Activated CD8-positive, alpha-beta memory T cell treated with anti-CD3 and anti-CD28 coated beads for 48 hours (primary cell): ENCODE results near the gene CYBRD1.
"Not testable (repeated sequence)": the region's sequence is repeated elsewhere in the genome, so short reads cannot be mapped to it uniquely, and the experiment has no call there.

Source experiments
- DNase-seq, 3 experiments: peaks; one replicate each; pipeline ENCODE4 v3.0.0-alpha.2; 2020; ENCODE audit warnings: low read depth in 2 of 3, low spot score in 2 of 3

The CYBRD1 gene

DNA sequence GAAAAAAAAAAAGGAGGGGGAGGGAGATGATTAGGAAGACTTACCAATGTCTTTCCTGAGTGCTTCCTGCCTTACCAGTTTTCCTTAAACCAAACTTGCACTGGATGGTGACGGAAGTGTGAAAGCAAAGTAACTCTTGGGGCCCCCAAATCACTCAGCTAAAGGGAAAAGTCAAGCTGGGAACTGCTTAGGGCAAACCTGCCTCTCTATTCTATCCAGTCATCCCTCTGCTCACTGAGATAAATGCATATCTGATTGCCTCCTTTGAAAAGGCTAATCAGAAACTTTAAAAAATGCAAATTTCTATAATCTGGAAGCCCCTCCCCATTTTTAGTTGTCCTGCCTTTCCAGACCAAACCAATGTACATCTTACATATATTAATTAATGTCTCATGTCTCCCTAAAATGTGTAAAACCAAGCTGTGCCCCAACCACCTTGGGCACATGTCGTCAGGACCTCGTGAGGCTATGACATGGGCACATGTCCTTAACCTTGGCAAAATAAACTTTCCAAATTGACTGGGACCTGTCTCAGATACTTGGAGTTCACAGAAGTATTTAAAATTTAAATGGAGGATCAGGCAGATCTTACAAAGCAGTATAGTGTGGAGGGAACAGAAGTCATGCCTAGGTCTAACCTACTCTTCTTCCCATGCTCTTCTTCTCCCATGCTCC, 7.2 kb upstream of the CYBRD1 start:
- DNase-seq: no peak

DNA sequence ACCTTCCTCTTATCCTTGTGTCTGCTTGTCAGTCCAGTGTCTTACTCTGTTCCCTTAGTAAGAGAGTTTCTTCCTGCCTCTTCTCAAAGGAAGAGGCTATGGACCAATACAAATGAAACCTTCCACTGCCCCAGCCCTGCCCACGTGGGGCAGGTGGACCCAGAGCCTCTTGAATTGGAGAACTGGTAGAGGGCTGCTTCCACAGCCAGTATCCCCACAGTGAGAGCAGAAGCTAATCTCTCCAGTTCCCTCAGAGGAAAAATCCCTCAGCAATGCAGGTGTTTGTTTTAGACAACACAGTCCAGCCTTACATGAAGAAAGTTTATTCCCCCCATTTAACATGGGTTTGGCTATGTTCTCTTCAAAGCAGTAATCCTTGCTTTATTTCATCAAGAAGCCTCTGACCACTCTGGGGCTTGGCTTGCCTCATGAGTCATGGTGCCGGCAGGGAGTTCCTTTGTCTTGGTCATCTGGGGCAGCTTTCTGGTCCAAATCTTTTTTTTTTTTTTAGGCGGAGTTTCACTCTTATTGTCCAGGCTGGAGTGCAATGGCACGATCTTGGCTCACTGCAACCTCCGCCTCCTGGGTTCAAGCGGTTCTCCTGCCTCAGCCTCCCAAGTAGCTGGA, 6.5 kb upstream of the CYBRD1 start:
- DNase-seq: no peak

DNA sequence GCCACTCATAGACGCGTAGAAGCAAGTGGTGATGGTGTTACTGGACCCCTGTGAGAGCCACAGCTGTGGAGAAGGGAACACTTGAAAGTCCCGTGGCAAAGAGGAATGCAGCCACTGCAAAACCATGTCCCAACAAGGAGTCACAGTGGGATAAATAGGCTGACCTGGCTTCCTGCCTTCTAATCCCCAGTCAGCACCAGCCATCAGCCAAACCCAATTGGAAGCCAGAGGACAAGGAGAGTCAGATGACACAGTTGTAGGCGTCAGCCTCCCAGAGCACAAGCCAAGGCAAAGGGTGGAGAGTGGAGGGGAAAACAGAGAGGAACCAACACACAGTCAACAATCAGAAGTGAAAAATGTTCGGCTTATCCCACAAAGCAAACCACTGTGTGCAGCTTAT, 5.5 kb upstream of the CYBRD1 start:
- DNase-seq: no peak

DNA sequence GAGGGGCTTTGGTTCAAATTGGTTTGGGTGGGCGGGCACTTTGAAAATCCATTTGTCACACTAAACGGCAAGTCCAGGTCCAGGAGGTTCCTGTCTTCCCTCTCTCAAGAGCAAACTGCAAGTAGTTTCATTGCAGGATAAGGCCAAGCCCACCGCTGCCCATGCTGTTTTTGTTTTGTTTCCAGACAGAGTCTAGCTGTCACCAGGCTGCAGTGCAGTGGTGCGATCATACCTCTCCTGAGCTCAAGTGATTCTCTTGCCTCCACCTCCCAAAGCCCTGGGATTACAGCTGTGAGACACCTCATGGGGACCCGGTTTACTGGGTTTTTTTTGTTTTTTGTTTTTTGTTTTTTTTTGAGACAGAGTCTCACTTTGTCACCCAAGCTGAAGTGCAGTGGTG, 1.8 kb upstream of the CYBRD1 start:
- no peak for DNase-seq

DNA sequence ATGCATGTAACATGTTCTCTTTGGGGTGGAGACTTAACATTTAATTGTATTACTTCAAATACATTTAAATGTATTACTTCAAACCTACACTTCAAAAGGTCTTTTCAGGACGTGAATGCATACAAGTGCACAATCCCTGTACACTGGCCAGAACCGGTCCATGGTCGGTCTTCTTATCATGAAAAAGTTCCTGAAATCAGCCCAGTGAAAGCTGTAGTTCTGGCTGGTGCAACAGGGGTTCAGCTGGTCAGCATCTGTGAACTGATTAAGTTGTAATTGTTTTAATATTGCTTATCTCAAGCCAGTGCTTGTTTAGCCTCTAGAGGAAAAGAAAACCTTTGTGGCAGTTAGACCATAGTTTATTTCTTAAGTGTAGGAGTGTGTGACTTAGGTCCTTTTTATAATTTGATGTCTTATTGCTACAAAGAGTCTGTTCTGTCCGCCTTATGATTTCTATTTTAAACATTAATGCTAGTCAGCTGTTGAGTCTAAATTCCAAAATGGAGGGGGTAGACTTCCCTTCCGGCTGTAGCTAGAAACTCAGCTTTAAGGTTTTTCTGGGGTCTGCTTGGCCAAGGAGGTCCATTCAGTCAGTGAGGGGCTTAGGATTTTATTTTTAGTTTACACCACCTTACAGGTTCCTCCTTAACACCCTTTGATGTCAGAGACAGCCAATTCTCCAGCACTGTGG, 768 bp upstream of the CYBRD1 start:
- DNase-seq: no peak

DNA sequence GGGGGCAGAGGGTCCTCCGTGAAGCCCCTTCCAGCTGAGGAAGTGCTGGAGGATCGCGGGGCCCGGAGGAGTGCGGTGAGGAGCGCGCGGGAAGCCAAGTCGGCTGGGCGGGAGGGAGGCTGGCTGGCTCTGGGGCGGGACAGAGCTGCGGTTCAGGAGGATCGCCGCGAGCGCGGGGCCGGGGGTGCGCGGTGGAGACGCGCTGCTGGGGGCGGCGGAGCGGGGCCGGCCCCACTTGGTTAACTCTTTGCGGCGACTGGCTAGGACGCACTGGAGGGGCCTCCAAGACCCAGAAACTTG, 464 bp downstream of the CYBRD1 start:
- no peak for DNase-seq

DNA sequence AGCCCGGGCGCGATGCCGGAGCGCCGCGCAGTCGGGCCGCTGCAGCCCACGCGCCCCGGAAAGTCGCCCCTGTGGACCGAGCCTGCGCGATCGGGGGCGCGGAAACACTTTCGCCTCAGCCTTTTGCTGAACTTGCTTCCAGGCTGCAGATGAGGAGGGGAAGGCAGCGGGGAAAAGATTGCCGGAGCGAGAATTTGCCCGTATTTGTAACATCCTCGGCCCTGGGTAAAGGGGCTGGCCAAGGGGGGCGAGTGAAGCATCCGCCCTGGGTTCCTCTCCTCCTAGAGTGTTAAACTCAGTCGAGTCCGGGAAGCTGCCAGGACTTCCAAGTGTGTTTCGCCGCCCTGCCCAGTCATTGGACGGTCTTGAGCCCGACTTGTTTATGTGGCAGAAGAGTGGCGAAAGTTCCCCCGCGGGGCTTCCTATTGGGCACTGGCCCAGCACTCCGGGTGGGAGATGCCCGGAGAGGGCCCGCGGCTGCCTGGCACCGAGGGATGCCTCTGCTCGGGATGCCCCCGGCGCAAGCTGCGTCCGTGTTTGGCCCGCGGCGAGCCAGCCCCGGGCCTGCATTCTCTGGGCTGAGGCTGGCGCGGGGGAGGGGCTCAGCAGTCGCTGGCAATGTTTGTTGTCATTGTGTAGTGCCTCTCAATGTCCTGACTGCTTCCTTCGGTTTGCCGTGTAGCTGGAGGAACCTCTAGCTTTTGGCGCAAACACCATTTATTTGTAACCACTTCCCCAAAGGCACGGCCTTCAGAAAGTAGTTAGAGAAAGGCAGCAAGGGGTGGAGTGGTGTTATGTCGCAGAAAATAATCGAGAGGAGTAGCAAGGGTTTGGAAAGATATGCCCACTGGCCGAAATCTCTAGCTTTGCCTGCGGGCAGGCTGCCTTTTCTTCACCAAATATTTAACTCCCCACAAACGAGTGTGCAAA, 1.1 kb downstream of the CYBRD1 start:
- peak in 1 of 3 experiments; percentile 10 for DNase-seq

DNA sequence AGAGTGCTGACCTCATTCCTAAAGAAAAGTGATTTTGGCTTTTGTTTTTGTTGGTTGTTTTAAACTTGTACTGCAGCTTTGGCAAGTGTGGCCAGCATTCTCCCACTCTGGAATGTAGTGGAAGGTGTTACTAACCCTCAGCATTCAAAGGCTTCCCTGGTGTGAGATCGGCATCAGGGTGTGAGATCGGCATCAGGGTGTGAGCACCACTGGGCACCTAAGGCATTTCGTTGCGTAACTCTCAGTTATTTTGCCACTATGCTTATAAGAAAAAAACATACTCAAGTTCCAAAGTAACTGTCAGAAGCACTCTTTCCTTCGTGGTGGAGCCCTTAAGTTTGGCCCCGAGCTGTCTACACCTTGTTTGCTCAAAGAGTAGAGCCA, 1.7 kb downstream of the CYBRD1 start:
- DNase-seq: no peak

DNA sequence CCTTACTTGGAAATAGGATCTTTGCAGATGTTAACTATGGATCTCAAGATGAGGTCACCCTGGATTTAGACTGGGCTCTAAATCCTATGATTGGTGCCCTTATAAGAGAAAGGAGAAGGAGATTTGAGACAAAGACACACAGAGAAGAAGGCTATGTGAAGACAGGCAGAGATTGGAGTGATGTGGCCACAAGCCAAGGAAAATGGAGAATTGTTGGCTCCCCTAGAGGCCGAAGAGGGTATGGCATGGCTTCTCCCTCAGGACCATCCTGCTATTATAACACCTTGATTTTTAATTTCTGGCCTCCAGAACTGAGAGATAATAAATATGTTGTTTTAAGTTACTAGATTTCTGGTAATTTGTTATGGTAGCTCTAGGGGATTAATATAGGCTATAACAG, 7.6 kb downstream of the CYBRD1 start:
- DNase-seq: no peak

DNA sequence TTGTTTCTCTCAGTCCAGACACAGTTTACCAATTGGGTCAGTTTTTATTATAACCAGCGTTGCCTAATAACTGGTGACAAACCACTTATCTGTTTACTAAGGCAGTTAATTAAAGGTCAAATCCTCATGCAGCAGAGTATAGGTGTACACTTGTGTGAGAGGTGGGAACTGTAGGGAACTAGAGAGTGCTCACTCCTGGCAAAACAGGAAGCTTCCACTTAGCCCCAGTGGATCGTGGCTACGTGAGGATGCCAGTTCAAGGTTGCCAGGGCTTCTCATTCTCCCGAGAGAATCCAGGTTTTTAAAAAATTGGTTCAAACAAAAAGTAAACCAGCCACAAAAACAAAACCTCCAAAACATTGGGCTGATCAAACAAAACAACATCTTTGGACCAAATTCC, 8.1 kb downstream of the CYBRD1 start:
- no peak for DNase-seq

DNA sequence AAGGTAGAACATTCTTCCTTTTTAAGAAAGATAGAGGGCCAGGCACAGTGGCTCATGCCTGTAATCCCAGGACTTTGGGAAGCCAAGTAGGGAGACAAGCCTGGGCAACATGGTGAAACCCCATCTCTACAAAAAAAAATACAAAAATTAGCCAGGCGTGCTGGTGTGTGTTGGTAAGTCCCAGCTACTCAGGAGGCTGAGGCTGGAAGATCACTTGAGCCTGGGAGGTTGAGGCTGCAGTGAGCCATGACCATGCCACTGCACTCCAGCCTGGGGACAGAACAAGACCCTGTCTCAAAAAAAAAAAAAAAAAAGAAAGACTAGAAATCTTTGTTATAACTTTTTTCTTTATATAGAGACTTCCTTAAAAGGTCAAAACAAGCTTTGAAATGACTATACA, 8.6 kb downstream of the CYBRD1 start:
- not testable (repeated sequence) for DNase-seq

DNA sequence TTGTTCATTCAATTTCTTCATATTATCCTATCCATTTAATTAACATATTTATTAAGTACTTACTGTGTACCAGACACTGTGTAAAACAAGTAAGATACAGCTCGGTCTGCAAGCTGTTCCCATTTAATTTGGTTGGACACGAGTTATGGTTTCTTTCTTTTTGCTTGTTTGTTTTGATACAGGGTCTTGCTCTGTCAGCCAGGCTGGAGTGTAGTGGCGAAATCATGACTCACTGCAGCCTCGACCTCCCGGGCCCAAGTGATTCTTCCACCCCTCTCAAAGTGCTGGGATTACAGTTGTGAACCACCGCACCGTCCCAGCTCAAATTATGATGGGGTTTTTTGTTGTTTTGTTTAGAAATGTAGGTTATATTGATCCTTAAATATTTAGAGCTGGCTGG, 9.0 kb downstream of the CYBRD1 start:
- no peak for DNase-seq

DNA sequence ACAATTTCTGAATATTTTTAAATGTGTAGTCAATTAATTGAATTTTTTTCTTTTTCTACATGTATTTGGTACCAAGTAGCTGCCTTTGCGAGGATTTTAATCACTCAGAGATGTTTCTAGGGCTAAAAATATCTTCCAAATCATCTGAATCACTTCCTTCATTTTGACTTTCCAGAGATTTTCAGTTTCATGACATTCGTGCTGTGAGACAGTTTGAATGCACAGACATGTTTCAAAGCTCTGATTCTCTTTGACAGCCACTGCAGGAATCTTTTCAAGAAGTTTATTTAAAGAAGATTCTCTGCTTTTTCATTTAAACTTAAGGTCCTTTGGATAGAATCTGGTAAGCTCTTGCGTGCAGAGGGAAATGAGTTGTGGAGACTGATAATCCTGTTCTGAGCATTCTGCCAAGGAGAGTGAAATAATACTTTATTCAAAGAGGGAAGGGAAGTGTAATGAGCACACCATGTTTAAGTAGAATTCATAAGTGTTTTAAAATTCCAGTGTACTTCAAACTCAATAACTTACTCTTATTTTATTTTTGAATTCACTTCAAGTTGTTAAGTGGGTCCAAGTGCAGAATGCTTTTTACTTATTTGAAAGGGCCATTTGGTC, 9.7 kb downstream of the CYBRD1 start:
- no peak for DNase-seq

DNA sequence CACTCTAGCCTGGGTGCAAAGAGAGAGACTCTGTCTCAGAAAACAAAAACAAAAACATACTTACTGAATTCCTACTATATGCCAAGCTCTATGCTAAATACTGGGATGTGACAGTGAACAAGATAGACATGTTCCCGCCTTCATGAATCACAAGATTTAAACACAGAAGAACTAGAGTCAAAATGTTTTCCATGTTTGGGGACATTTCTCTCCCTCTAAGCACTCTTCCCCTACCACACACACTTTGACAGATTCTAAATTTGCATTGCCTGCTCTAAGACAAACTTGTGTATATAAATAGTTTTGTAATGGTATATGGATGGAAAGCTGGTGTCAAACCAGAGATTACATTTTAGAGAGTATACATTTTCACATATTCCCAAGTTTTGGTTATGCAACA, 11.1 kb downstream of the CYBRD1 start:
- DNase-seq: no peak

DNA sequence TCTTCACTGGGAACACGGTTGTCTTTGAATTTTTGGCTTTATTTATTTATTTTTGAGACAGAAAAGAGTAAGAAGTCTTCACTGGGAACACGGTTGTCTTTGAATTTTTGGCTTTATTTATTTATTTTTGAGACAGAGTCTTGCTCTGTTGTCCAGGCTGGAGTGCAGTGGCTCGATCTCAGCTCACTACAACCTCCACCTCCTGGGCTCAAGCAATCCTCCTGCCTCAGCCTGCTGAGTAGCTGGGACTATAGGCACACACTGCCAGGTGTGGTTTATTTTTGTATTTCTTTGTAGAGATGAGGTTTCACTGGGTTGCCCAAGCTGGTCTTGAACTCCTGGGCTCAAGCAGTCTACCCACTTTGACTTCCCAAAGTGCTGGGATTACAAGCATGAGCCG, 13.3 kb downstream of the CYBRD1 start:
- not testable (repeated sequence) for DNase-seq

DNA sequence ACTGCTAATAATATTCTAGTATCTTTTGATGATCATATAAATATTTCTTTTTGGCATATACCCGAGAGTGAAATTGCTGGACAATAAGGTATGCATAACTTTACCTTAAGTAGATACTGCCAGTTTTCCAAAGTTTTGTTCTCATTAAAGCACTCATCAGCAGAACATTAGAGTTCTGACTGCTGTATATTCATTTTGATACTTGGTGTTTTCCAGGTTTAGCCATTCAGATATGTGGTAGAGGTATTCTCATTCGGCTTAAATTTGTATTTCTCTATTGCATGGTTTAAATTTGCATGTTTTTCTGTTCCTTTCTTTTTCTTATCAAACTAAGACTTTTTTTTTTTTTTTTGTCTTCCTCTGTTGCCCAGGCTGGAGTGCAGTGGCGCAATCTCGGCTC, 18.2 kb downstream of the CYBRD1 start:
- DNase-seq: no peak

DNA sequence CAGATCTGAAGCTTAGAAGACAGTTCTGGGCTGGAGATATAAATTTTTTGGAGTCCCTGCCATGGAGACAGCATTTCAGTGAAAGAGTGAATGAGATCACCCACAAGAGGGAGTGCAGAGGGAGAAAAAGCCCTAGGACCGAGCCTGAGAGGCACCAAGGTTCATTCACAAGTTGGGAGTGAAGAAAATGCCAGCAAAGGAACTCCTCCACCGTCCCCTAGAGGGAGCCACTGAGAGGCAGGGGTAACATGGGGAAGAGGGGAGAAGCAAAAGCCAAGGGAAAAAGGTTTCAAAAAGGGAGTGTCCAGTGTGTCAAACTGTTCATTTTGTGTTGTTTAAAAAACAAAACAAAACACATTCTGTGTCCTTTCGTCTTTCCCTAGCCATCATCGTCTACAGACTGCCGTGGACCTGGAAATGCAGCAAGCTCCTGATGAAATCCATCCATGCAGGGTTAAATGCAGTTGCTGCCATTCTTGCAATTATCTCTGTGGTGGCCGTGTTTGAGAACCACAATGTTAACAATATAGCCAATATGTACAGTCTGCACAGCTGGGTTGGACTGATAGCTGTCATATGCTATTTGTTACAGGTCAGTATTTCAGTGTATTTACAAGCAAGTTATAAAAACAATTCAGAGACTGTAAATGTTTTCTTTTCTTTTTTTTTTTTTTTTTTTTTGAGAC, 19.1 kb downstream of the CYBRD1 start:
- no peak for DNase-seq

DNA sequence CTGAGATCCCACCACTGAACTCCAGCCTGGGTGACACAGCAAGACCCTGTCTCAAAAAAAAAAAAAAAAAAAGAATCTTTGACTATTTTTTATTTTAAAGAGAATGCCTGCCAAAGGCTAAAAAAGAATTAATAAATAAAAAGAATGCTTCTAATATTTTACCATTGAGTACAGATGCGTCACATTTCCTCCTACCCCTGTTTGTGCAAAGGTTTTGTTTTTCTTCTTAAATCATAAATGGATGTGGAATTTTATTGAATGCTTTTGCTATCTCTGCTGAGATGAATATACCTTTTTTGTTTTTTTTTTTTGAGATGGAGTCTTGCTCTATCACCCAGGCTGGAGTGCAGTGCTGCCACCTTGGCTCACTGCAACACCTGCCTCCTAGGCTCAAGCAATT, 22.8 kb downstream of the CYBRD1 start:
- DNase-seq: no peak

DNA sequence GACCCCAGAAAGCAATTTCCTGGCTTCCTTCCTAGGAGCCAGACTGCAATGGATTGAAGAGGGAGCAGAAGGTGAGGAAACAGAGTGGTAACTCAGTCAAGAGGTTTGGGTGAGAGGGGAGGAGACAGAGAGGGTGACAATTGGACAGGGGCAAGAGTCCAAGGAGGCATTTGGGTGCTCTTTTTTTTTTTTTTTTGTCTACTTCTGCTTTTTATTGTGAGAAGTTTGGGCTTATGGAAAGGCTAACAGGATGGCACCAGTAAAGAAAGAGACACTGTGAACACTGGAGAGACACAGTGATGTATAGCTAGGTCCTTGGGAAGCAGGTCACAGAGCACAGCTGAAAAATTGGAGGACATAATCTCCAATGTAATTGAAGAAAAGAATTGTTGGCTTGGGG, 25.0 kb downstream of the CYBRD1 start:
- no peak for DNase-seq

DNA sequence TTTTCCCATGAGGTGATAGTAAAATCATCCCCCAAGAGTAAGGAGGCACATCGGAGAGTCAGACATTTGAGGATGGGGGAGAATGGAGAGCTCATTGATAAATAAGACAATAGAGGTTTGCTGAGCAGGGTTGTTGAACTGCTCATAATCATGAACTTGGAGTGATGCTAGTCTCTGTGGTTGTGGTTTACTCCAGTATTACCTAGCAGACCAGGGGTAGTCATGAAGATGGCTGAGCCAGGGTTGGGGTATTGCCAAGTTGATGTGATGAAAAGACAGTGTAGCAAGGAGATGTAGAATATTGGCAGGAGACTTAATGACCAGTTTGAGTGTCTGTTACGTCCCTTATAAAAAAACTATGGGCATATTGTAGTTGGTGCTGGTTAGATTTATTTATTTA, 25.4 kb downstream of the CYBRD1 start:
- DNase-seq: no peak

DNA sequence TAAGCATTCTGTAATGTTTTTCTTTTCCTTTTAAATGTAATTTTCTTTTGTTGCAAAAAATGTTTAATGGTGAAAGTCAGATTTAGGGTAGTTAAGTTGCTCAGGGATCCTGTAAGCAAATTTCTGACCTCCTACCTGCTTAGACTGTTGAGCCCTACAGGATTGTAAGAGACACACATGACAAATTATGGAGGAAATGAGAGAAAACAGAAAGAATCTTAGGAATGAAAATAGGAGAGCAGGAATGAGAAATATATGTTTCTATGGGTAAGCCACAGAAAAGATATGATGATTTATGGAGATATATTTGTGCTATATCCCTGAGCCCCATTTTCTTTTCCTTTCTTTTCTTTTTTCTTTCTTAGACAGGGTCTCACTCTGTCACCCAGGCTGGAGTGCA, 28.3 kb downstream of the CYBRD1 start:
- DNase-seq: no peak
